Activated T-cell treated with anti-CD3 and anti-CD28 coated beads, Interleukin-2, amount 50 U/mL, for 72 hours (primary cell): ENCODE data around the gene IFT52. TPM values are rescaled to one million over a fixed set of nuclear protein-coding genes. Genes with fewer than 3 reads are reported as not detected.
A peak's percentile ranks its signal among the peaks of the same experiment; 100 is the strongest.

ENCODE experiments used
- ATAC-seq, 2 donors: fragments of 150-1000 bp; cut with Tn5 transposase; replicated peaks in 1 of 2; 2 replicates each; pipeline ENCODE4 v1.10.0; 2021; ENCODE audit warnings: moderate library complexity in 2 of 2, mild to moderate bottlenecking in 1 of 2
- DNase-seq, 2 donors: peaks; one replicate each; pipeline ENCODE4 v3.0.0; 2021 to 2022; ENCODE audit warnings: mixed read lengths in 1 of 2
- H3K27ac Mint-ChIP-seq: one replicate; pipeline ENCODE4 v1.8.0; 2022; ENCODE audit warnings: mild to moderate bottlenecking, moderate library complexity, mixed read lengths
- H3K27me3 Mint-ChIP-seq: one replicate; pipeline ENCODE4 v1.8.0; 2022; ENCODE audit warnings: low read depth, mixed read lengths
- H3K36me3 Mint-ChIP-seq, 2 donors: one replicate each; pipeline ENCODE4 v1.8.0; 2022; ENCODE audit warnings: mixed read lengths in 2 of 2, mild to moderate bottlenecking in 1 of 2; ENCODE audit not compliant: insufficient read depth in 2 of 2
- H3K4me1 Mint-ChIP-seq: one replicate; pipeline ENCODE4 v1.8.0; 2022; ENCODE audit warnings: low read depth, mixed read lengths
- H3K4me3 Mint-ChIP-seq, 2 donors: one replicate each; pipeline ENCODE4 v1.8.0; 2022; ENCODE audit warnings: mild to moderate bottlenecking in 2 of 2, mixed read lengths in 2 of 2, moderate library complexity in 2 of 2
- H3K9me3 Mint-ChIP-seq, 2 donors: one replicate each; pipeline ENCODE4 v1.8.0; 2022; ENCODE audit warnings: mixed read lengths in 2 of 2
- total RNA-seq, 2 donors: library from RNA; stranded (reverse); gene quantifications; one replicate each; pipeline ENCODE4 v1.2.3, GENCODE V29; 2022

The IFT52 gene
- total RNA-seq, 2 donors from 2014 or later = 22.2 to 23.5 TPM

- Mint-ChIP-seq H3K9me3 (no peaks in the 10 kb centered on the region), H3K4me3 (no peak overlapping the region), H3K27me3 (no peaks in the 10 kb centered on the region), H3K4me1 (peaks cover 14% of the 10 kb centered on the region), H3K27ac (no peak overlapping the region), H3K36me3 (peaks cover 2 to 15% of the 10 kb centered on the region in 2 donors)
- ATAC-seq = no peak
- DNase-seq = no peak
Measured at GRCh38 chr20:43690943-43691598, 100.3 kb downstream of the IFT52 start.

- Mint-ChIP-seq H3K27me3 (no peaks in the 10 kb centered on the region), H3K4me1 (peaks cover 14% of the 10 kb centered on the region), H3K4me3 (no peak overlapping the region), H3K9me3 (no peaks in the 10 kb centered on the region), H3K36me3 (peaks cover 2 to 16% of the 10 kb centered on the region in 2 donors), H3K27ac (no peak overlapping the region)
- peak; percentile 68 to 75 for DNase-seq
- ATAC-seq = peak; percentile 54 to 58
Measured at GRCh38 chr20:43691928-43692524, 101.3 kb downstream of the IFT52 start.

GRCh38 chr20:43694763-43695162 lies 104.0 kb downstream of the IFT52 start:
- no peak for DNase-seq
- Mint-ChIP-seq H3K4me3 (no peak overlapping the region), H3K27ac (peak overlapping the region; percentile 74), H3K27me3 (no peaks in the 10 kb centered on the region), H3K36me3 (peaks cover 5 to 20% of the 10 kb centered on the region in 2 donors), H3K9me3 (no peaks in the 10 kb centered on the region), H3K4me1 (peaks cover 8% of the 10 kb centered on the region)
- no peak for ATAC-seq

- DNase-seq (no peak), ATAC-seq (no peak)
- Mint-ChIP-seq H3K9me3 (no peaks in the 10 kb centered on the region), H3K27ac (no peak overlapping the region), H3K4me3 (no peak overlapping the region), H3K27me3 (no peaks in the 10 kb centered on the region), H3K4me1 (peaks cover 8% of the 10 kb centered on the region), H3K36me3 (peaks cover 8 to 26% of the 10 kb centered on the region in 2 donors)
Measured at GRCh38 chr20:43695571-43695970, 104.8 kb downstream of the IFT52 start.

Other genes with a start within 250 kb of the IFT52 start
- gene SRSF6, start 133.0 kb upstream of the IFT52 start, total RNA-seq = 100 to 1,000 TPM; 128 to 158 TPM
- 10 to 100 TPM; 17.7 to 20.2 TPM for gene L3MBTL1, start 83.2 kb upstream of the IFT52 start, total RNA-seq
- gene SGK2, start 31.9 kb upstream of the IFT52 start, total RNA-seq = 1 to 10 TPM; 1.4 to 1.7 TPM
- gene MYBL2, start 76.2 kb downstream of the IFT52 start, total RNA-seq = 10 to 100 TPM; 76.9 to 87.7 TPM
- gene GTSF1L, start 136.1 kb downstream of the IFT52 start, total RNA-seq = not detected